WTC11 (cell line): Measurements from ENCODE around the gene ITGAL. TPM values are rescaled to one million over a fixed set of nuclear protein-coding genes. Genes with fewer than 3 reads are reported as not detected.

Source experiments
- ATAC-seq: fragments of 200-7000 bp; cut with Tn5 transposase; 2 replicates; pipeline ENCODE4 v1.10.0; 2021; ENCODE audit warnings: mild to moderate bottlenecking, moderate library complexity
- CTCF ChIA-PET: fragments of 300-600 bp; sonication (Branson Sonifier 250); formaldehyde crosslinking; loops from one replicate; lab custom pipeline; 2021; ENCODE audit warnings: antibody characterized with exemption; lab: Charles Lee
- POLR2A ChIA-PET: fragments of 350-600 bp; sonication (Branson Sonifier 250); formaldehyde crosslinking; loops from one replicate; lab custom pipeline; 2021; ENCODE audit warnings: antibody characterized with exemption; lab: Charles Lee
- DNase-seq: peaks from one replicate; pipeline ENCODE4 v3.0.0; 2021; ENCODE audit warnings: low spot score
- H3K27ac Mint-ChIP-seq: 2 replicates; pipeline ENCODE4 v1.8.0; 2021; ENCODE audit warnings: mixed read lengths
- H3K27me3 Mint-ChIP-seq: 2 replicates; pipeline ENCODE4 v1.8.0; 2021; ENCODE audit warnings: low read depth, mild to moderate bottlenecking, moderate library complexity, mixed read lengths
- H3K36me3 Mint-ChIP-seq: 2 replicates; pipeline ENCODE4 v1.8.0; 2021; ENCODE audit warnings: mixed read lengths
- H3K4me1 Mint-ChIP-seq: 2 replicates; pipeline ENCODE4 v1.8.0; 2022; ENCODE audit warnings: mixed read lengths
- H3K4me3 Mint-ChIP-seq: 2 replicates; pipeline ENCODE4 v1.8.0; 2021; ENCODE audit warnings: mild to moderate bottlenecking, moderate library complexity, mixed read lengths
- H3K9me3 Mint-ChIP-seq: 2 replicates; pipeline ENCODE4 v1.8.0; 2021; ENCODE audit warnings: mixed read lengths
- ELF4 ChIP-seq: sonication (generic); formaldehyde crosslinking; IDR thresholded peaks from 2 replicates; pipeline ENCODE4 v1.8.1; 2022; ENCODE audit warnings: low read depth, mild to moderate bottlenecking, moderate library complexity, missing genetic modification reagents
- GABPB1 ChIP-seq: sonication (generic); formaldehyde crosslinking; IDR thresholded peaks from 2 replicates; pipeline ENCODE4 v1.8.1; 2023; ENCODE audit warnings: mild to moderate bottlenecking, missing genetic modification reagents
- GTF2I ChIP-seq: fragments of 250-450 bp; sonication (Bioruptor Pico); conservative IDR thresholded peaks from 2 replicates; pipeline ENCODE4 v1.4.0; 2021; ENCODE audit warnings: mild to moderate bottlenecking
- JUN ChIP-seq: sonication (generic); formaldehyde crosslinking; IDR thresholded peaks from 2 replicates; pipeline ENCODE4 v1.8.0; 2023; ENCODE audit warnings: mild to moderate bottlenecking, missing genetic modification reagents
- MYBL2 ChIP-seq: sonication (generic); formaldehyde crosslinking; IDR thresholded peaks from 2 replicates; pipeline ENCODE4 v1.8.1; 2023; ENCODE audit warnings: mild to moderate bottlenecking, moderate library complexity, missing genetic modification reagents
- NR3C1 ChIP-seq: sonication (generic); formaldehyde crosslinking; conservative IDR thresholded peaks from 2 replicates; pipeline ENCODE4 v1.8.1; 2023; ENCODE audit warnings: low read depth, mild to moderate bottlenecking, missing genetic modification reagents
- ZBTB21 ChIP-seq: sonication (generic); formaldehyde crosslinking; IDR thresholded peaks from 2 replicates; pipeline ENCODE4 v1.8.1; 2023; ENCODE audit warnings: mild to moderate bottlenecking, missing genetic modification reagents, borderline replicate concordance
- ZNF532 ChIP-seq: fragments of 250-450 bp; sonication (Bioruptor Pico); IDR thresholded peaks from 2 replicates; pipeline ENCODE4 v1.9.0; 2021; ENCODE audit warnings: mild to moderate bottlenecking, borderline replicate concordance
- total RNA-seq: library from RNA; stranded (reverse); gene quantifications from 3 replicates; pipeline ENCODE4 v1.2.3, GENCODE V29; 2021
- TF ChIP-seq, protein P1 (sequence below): fragments of 250-450 bp; sonication (Bioruptor Pico); conservative IDR thresholded peaks from 2 replicates; pipeline ENCODE4 v1.9.0; 2021; ENCODE audit warnings: mild to moderate bottlenecking
- TF ChIP-seq, protein P2 (sequence below): sonication (generic); formaldehyde crosslinking; IDR thresholded peaks from 2 replicates; pipeline ENCODE4 v1.8.1; 2023; ENCODE audit warnings: mild to moderate bottlenecking, missing genetic modification reagents, moderate library complexity
- TF ChIP-seq, protein P3 (sequence below): sonication (generic); formaldehyde crosslinking; IDR thresholded peaks from 2 replicates; pipeline ENCODE4 v1.8.1; 2022; ENCODE audit warnings: low read depth, mild to moderate bottlenecking, moderate library complexity, missing genetic modification reagents, borderline replicate concordance
- TF ChIP-seq, protein P4 (sequence below): sonication (generic); formaldehyde crosslinking; IDR thresholded peaks from 2 replicates; pipeline ENCODE4 v1.8.0; 2022; ENCODE audit warnings: mild to moderate bottlenecking, missing genetic modification reagents
- TF ChIP-seq, protein P5 (sequence below): fragments of 250-450 bp; sonication (Bioruptor Pico); IDR thresholded peaks from 2 replicates; pipeline ENCODE4 v1.8.0; 2021; ENCODE audit warnings: mild to moderate bottlenecking

Gene ITGAL
- total RNA-seq, 1 experiment from 2014 or later = 1.0 TPM

GRCh38 chr16:30445408-30446202, 26.9 kb upstream of the ITGAL start, which contains the start of gene SEPHS2 (continued):
- TF ChIP-seq, protein P1, sequence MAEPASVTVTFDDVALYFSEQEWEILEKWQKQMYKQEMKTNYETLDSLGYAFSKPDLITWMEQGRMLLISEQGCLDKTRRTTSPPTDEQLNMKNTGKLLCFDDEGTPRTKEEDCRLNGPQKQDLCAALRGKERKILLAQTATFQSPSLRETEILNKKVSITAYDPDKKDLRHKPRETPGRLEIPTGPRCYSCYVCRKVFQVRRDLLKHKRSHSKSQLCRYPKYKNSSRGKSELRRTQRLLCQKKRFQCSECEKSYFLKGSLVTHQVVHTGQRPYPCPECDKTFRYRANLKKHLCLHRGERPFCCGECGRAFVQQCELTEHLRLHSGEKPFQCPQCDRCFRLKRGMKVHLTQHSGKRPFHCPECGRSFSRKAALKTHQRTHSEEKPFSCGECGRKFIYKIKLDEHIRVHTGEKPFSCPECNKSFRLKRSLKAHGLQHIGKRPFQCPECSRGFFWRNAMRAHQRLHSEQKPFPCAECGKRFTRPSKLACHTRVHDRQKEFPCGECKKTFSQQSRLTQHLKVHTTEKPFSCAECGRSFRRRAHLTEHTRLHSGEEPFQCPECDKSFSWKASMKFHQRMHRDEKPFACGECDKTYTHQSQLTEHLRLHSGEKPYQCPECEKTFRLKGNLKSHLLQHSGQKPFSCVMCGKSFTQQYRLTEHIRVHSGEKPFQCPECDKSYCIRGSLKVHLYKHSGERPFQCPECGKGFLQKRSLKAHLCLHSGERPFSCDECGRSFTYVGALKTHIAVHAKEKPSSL = no peak
- TF ChIP-seq JUN = no peak
- no peak for TF ChIP-seq GTF2I (CRISPR knock-in tag)
- TF ChIP-seq, protein P2, sequence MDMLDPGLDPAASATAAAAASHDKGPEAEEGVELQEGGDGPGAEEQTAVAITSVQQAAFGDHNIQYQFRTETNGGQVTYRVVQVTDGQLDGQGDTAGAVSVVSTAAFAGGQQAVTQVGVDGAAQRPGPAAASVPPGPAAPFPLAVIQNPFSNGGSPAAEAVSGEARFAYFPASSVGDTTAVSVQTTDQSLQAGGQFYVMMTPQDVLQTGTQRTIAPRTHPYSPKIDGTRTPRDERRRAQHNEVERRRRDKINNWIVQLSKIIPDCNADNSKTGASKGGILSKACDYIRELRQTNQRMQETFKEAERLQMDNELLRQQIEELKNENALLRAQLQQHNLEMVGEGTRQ (CRISPR knock-in tag) = peak; percentile 84
- TF ChIP-seq ZBTB21 = no peak
- peak; percentile 84 for TF ChIP-seq MYBL2 (CRISPR knock-in tag)
- no peak for TF ChIP-seq ELF4 (CRISPR knock-in tag)
- TF ChIP-seq, protein P3, sequence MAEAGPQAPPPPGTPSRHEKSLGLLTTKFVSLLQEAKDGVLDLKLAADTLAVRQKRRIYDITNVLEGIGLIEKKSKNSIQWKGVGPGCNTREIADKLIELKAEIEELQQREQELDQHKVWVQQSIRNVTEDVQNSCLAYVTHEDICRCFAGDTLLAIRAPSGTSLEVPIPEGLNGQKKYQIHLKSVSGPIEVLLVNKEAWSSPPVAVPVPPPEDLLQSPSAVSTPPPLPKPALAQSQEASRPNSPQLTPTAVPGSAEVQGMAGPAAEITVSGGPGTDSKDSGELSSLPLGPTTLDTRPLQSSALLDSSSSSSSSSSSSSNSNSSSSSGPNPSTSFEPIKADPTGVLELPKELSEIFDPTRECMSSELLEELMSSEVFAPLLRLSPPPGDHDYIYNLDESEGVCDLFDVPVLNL = no peak
- TF ChIP-seq, protein P4, sequence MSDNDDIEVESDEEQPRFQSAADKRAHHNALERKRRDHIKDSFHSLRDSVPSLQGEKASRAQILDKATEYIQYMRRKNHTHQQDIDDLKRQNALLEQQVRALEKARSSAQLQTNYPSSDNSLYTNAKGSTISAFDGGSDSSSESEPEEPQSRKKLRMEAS (CRISPR knock-in tag) = peak; percentile 93

DNA sequence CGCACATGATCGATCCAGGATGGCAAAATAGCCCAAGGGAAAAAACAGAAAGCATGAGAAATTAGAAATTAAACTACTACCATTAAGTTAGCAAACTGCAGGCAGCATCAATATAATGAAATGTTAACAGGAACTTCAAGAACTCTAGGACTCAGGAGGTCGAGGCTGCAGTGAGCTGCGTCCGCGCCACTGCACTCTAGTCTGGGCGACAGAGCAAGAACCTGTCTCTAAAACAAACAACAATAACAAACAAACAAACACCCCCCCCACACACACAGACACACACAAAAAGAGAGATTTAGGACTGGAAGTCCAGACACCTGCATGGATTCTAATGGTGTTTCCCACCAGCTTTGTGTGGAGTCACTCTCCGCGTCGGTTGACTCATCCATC, 26.3 kb upstream of the ITGAL start:
- CTCF ChIA-PET = interaction anchor here (1.1 to 4.5 kb wide), 2 partner anchors 14 to 16 kb away, joined by 3 to 25 read pairs; partner anchors contain the start of gene DCTPP1
- ATAC-seq (no peak), DNase-seq (no peak)
- Mint-ChIP-seq H3K27me3 (peaks cover 28% of the 10 kb centered on the region), H3K36me3 (peaks cover 19% of the 10 kb centered on the region), H3K27ac (peak overlapping the region; percentile 98), H3K4me1 (peaks cover 22% of the 10 kb centered on the region), H3K4me3 (peak overlapping the region; percentile 77), H3K9me3 (peaks cover 16% of the 10 kb centered on the region)
- TF ChIP-seq NR3C1 (CRISPR knock-in tag) (no peak), ZNF532 (0 out of 2 replicates have a peak, but pooled peaks have one; percentile 10)
- POLR2A ChIA-PET = no interaction called here

DNA sequence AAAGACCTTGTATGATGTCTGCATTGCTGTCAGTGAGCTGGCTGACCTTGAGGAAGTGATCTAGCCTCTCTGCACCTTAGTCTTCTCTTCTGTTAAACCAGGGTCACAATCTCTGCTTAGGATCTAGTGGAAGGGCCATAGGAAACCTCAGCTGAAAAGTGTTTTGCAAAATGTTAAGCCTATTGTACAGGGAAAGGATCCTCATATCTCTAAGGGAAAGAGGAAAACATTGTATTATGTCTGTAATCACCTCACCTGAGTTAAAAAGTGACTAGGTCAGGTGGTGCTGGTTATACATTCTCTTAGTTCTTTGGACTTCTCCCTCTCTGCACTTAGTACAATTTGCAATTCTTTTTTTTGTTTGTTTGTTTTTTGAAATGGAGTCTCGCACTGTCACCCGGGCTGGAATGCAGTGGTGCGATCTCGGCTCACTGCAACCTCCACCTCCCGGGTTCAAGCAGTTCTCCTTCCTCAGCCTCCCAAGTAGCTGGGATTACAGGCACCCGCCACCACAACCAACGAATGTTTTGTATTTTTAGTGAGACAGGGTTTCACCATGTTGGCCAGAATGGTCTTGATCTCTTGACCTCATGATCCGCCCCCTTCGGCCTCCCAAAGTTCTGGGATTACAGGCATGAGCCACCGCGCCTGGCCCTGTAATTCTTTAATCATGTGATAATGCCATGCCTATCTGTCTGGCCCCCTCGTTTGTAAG, 24.9 kb upstream of the ITGAL start:
- Mint-ChIP-seq H3K4me3 (no peak overlapping the region), H3K4me1 (peaks cover 22% of the 10 kb centered on the region), H3K27ac (no peak overlapping the region), H3K9me3 (peaks cover 16% of the 10 kb centered on the region), H3K36me3 (peaks cover 19% of the 10 kb centered on the region), H3K27me3 (peaks cover 28% of the 10 kb centered on the region)
- ATAC-seq (no peak), DNase-seq (no peak)
- ChIA-PET CTCF (interaction anchor here (0.6 to 4.8 kb wide), 5 partner anchors 18 to 336 kb away, joined by 3 to 41 read pairs (median 3); partner anchors contain the start of gene DCTPP1), POLR2A (no interaction called here)
- TF ChIP-seq, protein P5, sequence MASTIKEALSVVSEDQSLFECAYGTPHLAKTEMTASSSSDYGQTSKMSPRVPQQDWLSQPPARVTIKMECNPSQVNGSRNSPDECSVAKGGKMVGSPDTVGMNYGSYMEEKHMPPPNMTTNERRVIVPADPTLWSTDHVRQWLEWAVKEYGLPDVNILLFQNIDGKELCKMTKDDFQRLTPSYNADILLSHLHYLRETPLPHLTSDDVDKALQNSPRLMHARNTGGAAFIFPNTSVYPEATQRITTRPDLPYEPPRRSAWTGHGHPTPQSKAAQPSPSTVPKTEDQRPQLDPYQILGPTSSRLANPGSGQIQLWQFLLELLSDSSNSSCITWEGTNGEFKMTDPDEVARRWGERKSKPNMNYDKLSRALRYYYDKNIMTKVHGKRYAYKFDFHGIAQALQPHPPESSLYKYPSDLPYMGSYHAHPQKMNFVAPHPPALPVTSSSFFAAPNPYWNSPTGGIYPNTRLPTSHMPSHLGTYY = no peak
- TF ChIP-seq GABPB1 (CRISPR knock-in tag) = 0 out of 2 replicates have a peak, but pooled peaks have one; percentile 20
